GM12875 (cell line): ENCODE measurements around the gene DRC7.

Experiments used
- H3K4me3 ChIP-seq: one replicate; pipeline ENCODE4 v1.5.1; 2011; ENCODE audit warnings: low read depth, low read length, control low read depth
- TF ChIP-seq, protein P1 (sequence below): IDR thresholded peaks from 2 replicates; pipeline ENCODE4 v1.5.1; 2011; ENCODE audit warnings: low read depth, mild to moderate bottlenecking, control low read depth, inconsistent platforms, low read length, moderate library complexity, borderline replicate concordance; ENCODE audit not compliant: insufficient read depth

The DRC7 gene

DNA sequence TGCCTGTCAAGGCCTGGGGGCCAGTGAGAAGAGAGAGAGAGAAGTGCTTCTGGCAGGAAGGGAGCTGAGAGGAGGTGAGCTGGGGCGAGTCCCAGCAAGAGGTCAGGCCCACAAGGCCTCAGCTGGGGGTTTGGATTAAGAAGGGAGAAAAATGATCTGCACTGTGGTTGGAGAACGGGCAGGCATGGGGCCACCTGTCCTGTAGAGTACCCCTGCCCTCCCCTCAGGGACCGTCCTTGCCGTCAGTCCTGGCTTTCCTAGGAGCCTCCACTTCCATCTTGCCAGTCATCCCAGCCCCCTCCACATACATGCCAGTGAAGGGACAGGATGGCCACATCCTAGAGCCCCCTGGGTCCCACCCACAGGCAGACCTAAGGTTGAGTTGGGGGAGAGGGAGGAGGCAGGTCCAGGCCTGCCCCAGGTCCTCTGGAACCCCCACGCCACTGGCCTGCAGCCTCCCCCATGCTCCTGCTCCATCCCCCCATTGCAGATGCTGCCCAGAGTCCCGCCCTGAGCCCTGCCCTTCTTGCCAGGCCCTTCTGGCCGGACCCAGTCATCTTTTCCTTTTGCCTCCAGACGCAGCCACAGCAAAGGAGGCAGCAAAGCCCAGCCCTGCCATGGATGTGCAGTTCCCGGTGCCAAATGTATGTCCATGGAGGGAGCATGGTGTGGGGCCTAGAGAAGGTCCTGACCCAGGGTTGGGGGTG is 59.9 kb downstream of the DRC7 start:
- H3K4me3 ChIP-seq: no peak overlapping the region
- TF ChIP-seq, protein P1, sequence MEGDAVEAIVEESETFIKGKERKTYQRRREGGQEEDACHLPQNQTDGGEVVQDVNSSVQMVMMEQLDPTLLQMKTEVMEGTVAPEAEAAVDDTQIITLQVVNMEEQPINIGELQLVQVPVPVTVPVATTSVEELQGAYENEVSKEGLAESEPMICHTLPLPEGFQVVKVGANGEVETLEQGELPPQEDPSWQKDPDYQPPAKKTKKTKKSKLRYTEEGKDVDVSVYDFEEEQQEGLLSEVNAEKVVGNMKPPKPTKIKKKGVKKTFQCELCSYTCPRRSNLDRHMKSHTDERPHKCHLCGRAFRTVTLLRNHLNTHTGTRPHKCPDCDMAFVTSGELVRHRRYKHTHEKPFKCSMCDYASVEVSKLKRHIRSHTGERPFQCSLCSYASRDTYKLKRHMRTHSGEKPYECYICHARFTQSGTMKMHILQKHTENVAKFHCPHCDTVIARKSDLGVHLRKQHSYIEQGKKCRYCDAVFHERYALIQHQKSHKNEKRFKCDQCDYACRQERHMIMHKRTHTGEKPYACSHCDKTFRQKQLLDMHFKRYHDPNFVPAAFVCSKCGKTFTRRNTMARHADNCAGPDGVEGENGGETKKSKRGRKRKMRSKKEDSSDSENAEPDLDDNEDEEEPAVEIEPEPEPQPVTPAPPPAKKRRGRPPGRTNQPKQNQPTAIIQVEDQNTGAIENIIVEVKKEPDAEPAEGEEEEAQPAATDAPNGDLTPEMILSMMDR: no peak

DNA sequence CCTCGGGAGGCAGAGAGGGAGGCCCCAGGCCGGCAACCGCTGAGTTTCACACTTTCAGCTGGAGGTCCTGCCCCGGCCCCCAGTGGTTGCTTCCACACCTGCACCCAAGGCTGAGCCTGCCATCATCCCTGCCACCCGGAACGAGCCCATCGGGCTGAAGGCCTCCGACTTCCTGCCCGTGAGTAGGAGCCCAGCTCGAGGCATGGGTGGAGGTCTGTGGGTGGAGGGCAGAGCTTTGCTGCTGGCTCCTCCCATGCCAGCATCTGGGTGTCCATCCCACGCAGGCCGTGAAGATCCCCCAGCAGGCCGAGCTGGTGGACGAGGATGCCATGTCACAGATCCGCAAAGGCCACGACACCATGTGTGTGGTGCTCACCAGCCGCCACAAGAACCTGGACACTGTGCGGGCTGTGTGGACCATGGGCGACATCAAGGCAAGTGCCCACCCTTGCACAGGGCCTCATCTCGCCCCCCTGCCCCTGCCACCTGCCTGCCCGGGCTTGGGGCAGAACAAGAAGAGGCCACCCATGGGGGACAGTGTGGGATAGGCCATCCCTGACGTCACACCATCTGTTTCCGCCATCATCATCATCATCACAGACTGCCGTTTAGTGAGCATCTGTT is 60.6 kb downstream of the DRC7 start:
- TF ChIP-seq, protein P1: peak; percentile 19; the same call in 1 of the 2 replicates
- no peak overlapping the region for H3K4me3 ChIP-seq

DNA sequence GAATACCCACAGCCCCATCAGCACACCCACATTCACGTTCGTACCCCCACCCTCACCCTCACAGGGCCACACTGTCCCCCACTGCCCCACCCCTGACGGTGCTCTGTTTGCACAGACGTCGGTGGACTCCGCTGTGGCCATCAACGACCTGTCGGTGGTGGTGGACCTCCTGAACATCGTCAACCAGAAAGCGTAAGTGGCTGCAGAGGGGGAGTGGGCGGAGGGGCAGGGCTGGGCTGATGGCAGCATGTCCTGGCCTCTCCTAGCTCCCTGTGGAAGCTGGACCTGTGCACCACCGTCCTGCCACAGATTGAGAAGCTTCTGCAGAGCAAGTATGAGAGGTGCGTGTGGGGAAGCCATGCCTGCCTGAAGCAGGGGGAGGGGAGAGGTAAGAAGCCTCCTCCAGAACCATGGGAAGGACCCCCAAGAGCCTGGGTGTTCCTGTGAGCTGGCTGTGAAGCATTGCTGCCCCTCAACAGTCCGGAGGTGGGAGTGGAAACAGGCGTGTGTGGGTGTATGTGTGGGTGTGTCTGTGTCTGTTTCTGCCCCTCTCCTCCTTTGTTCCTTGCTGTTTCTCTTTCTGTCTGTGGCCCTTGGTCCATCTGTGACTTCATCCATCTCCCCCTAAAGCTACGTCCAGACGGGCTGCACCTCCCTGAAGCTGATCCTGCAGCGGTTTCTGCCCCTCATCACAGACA is 61.3 kb downstream of the DRC7 start:
- no peak overlapping the region for H3K4me3 ChIP-seq
- TF ChIP-seq, protein P1: no peak

- H3K4me3 ChIP-seq: no peak overlapping the region
- TF ChIP-seq, protein P1: no peak
Measured at GRCh38 chr16:57756424-57757325, 62.1 kb downstream of the DRC7 start.

GRCh38 chr16:57757326-57757786 is 62.8 kb downstream of the DRC7 start:
- no peak overlapping the region for H3K4me3 ChIP-seq
- TF ChIP-seq, protein P1: peak; percentile 97

DNA sequence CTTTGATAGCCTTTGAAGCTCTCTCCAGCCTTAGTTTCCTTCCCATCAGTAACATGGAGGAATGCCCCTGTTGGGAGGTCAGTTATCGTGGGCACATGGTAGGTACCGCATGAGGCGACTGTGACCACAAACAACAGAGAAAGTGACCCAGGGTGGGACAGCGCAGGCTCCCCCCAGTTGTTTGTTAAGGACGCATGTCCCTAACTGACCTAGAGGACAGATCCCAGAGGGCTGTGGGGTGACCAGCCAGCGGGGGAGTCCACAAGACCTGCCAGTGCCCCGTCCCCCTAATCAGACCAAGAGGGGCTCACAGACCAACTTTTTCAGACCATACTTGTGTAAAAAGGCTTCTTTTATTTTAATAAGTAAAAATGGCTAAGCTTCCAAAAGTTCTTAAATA is 63.3 kb downstream of the DRC7 start:
- H3K4me3 ChIP-seq: no peak overlapping the region
- TF ChIP-seq, protein P1: no peak
